Upper lobe of left lung (tissue), 4 donors: Measurements from ENCODE around the gene PTPRM.

Experiments used
- EP300 ChIP-seq, 4 donors: sonication (generic); formaldehyde crosslinking; IDR thresholded peaks; one replicate each; pipeline ENCODE4 v1.5.1; 2017; ENCODE audit warnings: antibody characterized with exemption in 4 of 4, control low read depth in 2 of 4
- POLR2A ChIP-seq, 4 donors: fragments of 450-650 bp; IDR thresholded peaks; one replicate each; pipeline ENCODE4 v1.5.1; 2016 to 2017; ENCODE audit warnings: antibody characterized with exemption in 4 of 4, mild to moderate bottlenecking in 2 of 4
- TF ChIP-seq, protein P1 (sequence below), 6 experiments: fragments of 450-650 bp in 4 of 6; fragments of 200-600 bp in 2 of 6; sonication (generic) in 2 of 6; IDR thresholded peaks; one replicate each; pipeline ENCODE4 v1.5.1; 2016 to 2019; ENCODE audit warnings: antibody characterized with exemption in 6 of 6

- TF ChIP-seq, protein P1, sequence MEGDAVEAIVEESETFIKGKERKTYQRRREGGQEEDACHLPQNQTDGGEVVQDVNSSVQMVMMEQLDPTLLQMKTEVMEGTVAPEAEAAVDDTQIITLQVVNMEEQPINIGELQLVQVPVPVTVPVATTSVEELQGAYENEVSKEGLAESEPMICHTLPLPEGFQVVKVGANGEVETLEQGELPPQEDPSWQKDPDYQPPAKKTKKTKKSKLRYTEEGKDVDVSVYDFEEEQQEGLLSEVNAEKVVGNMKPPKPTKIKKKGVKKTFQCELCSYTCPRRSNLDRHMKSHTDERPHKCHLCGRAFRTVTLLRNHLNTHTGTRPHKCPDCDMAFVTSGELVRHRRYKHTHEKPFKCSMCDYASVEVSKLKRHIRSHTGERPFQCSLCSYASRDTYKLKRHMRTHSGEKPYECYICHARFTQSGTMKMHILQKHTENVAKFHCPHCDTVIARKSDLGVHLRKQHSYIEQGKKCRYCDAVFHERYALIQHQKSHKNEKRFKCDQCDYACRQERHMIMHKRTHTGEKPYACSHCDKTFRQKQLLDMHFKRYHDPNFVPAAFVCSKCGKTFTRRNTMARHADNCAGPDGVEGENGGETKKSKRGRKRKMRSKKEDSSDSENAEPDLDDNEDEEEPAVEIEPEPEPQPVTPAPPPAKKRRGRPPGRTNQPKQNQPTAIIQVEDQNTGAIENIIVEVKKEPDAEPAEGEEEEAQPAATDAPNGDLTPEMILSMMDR (IDR thresholded peaks at IDR 0.05): no peak
- TF ChIP-seq POLR2A (IDR thresholded peaks at IDR 0.05) (no peak), EP300 (IDR thresholded peaks at IDR 0.05) (no peak)
Measured at GRCh38 chr18:7778181-7778580, 211.1 kb downstream of the PTPRM start.
